Mononuclear cell (primary cell): ENCODE measurements around the gene CANT1. TPM values are rescaled to one million over a fixed set of nuclear protein-coding genes. Genes with fewer than 3 reads are reported as not detected.
"Not testable (repeated sequence)": the region's sequence is repeated elsewhere in the genome, so short reads cannot be mapped to it uniquely, and the experiment has no call there.

ENCODE experiments used
- H3K27me3 ChIP-seq: 2 replicates; pipeline ENCODE4 v1.6.0; 2011; ENCODE audit warnings: low read length, control low read depth; ENCODE audit not compliant: insufficient read depth
- H3K4me1 ChIP-seq: 2 replicates; pipeline ENCODE4 v1.5.1; 2011; ENCODE audit warnings: mild to moderate bottlenecking, low read length, control low read depth; ENCODE audit not compliant: insufficient read depth
- H3K4me3 ChIP-seq: 2 replicates; pipeline ENCODE4 v1.5.1; 2011; ENCODE audit warnings: mild to moderate bottlenecking, low read length, moderate library complexity
- H3K9me3 ChIP-seq: 2 replicates; pipeline ENCODE4 v1.5.1; 2011; ENCODE audit warnings: low read depth, mild to moderate bottlenecking, control low read depth, low read length
- total RNA-seq: library from RNA; depleted of rRNA; stranded (reverse); fragments of >200 nt; gene quantifications from one replicate; pipeline ENCODE4 v1.2.3, GENCODE V29; 2012

CANT1 gene
- total RNA-seq, 1 donor: 28.1 TPM

DNA sequence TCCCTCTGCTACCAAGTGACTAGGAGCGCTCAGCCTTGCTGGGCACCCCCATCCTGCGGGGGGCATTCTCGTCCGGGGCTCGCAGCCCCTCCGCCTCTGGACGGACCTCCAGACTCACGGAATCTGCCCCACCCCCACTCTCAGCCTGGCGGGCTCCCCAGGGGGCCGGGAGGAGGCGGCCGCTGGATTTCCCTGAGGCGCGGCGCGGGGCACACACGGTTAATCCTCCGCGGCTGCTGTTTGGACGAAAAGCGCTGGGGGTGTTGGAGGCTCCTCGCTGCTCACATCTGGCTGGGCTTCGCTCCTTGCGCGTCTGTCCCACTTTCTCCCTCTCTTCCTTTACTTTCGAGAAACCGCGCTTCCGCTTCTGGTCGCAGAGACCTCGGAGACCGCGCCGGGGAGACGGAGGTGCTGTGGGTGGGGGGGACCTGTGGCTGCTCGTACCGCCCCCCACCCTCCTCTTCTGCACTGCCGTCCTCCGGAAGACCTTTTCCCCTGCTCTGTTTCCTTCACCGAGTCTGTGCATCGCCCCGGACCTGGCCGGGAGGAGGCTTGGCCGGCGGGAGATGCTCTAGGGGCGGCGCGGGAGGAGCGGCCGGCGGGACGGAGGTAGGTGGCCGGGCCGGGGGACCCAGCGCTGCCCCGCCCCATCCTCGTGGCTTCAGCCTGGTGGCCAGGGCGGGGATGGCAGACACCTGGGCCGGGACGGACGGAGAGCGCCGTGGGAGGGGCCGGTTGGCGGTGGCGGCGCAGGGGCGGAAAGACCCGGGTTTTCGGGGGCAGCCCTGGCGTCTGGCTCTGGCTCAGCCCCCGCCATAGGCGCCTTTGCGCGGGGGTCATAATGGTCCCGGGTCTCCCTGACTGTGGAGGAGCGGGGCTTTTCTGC, 14.6 kb upstream of the CANT1 start, which contains the start of gene C1QTNF1:
C1QTNF1 (plus strand) TSS at position 284 of the 886 bp plus-strand sequence. CDS start 19,800 bp downstream, outside the sequence.
- Histone ChIP-seq H3K9me3 (no peaks in the 10 kb centered on the region), H3K27me3 (peaks cover 49% of the 10 kb centered on the region), H3K4me3 (peak within 1 kb of the TSS; percentile 19), H3K4me1 (peaks cover 14% of the 10 kb centered on the region)

- Histone ChIP-seq H3K9me3 (no peaks in the 10 kb centered on the region), H3K27me3 (peaks cover 49% of the 10 kb centered on the region), H3K4me1 (peaks cover 14% of the 10 kb centered on the region), H3K4me3 (no peak overlapping the region)
These were observed 13.7 kb upstream of the CANT1 start for GRCh38 chr17:79023180-79023705.

- Histone ChIP-seq H3K27me3 (peaks cover 47% of the 10 kb centered on the region), H3K4me1 (peaks cover 14% of the 10 kb centered on the region), H3K4me3 (no peak overlapping the region), H3K9me3 (no peaks in the 10 kb centered on the region)
These were observed 13.0 kb upstream of the CANT1 start for GRCh38 chr17:79022507-79022991.

DNA sequence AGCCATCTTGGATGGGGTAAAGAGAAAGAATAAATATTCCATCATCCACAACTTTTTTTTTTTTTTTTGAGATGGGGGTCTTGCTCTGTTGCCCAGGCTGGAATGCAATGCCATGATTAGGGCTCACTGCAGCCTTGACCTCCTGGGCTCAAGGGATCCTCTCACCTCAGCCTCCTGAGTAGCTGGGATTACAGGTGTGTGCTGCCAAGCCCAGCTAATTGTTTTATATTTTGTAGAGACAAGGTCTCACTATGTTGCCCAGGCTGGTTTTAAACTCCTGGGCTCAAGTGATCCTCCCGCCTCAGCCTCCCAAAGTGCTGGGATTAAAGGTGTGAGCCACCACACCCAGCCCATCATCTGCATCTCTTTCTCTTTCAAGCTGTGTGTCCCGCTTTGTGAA, 12.4 kb upstream of the CANT1 start:
- not testable (repeated sequence) for H3K4me3 ChIP-seq, H3K9me3 ChIP-seq
- peaks cover 14% of the 10 kb centered on the region for H3K4me1 ChIP-seq
- peaks cover 45% of the 10 kb centered on the region for H3K27me3 ChIP-seq

DNA sequence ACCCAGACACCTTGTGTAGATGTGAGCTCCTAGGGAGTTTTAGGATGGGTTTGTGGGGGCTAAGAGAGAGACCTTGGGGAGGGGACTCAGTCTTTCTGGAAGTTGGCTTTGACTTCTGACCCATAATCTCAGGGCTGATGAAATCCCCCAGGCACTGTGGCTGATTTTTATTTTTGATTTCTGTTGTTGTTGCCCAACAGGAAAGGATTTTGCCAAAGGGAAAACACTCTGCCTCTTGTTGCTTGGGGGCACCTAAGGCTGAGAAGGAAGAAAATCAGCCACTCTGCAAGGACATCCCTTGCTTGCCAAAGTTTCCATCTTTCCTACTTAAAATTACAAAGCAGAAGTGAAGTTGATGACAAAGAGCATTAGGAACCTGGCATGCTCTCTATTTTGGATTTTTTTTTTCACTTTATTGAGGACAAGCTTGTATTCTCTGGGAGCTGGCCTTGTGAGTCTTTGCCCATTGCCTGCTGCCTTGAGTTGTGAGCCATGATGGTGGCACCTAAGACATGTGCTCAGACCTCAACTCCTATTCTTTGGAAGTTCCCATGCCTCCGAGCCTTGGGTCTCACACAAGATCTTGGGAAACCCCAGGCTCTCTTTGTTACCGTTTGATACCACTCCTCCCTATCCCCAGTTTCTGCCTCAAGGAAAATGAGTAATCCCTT, 11.2 kb upstream of the CANT1 start:
- H3K27me3 ChIP-seq: peaks cover 41% of the 10 kb centered on the region
- H3K4me1 ChIP-seq: peaks cover 14% of the 10 kb centered on the region
- H3K4me3 ChIP-seq: no peak overlapping the region
- H3K9me3 ChIP-seq: no peaks in the 10 kb centered on the region

DNA sequence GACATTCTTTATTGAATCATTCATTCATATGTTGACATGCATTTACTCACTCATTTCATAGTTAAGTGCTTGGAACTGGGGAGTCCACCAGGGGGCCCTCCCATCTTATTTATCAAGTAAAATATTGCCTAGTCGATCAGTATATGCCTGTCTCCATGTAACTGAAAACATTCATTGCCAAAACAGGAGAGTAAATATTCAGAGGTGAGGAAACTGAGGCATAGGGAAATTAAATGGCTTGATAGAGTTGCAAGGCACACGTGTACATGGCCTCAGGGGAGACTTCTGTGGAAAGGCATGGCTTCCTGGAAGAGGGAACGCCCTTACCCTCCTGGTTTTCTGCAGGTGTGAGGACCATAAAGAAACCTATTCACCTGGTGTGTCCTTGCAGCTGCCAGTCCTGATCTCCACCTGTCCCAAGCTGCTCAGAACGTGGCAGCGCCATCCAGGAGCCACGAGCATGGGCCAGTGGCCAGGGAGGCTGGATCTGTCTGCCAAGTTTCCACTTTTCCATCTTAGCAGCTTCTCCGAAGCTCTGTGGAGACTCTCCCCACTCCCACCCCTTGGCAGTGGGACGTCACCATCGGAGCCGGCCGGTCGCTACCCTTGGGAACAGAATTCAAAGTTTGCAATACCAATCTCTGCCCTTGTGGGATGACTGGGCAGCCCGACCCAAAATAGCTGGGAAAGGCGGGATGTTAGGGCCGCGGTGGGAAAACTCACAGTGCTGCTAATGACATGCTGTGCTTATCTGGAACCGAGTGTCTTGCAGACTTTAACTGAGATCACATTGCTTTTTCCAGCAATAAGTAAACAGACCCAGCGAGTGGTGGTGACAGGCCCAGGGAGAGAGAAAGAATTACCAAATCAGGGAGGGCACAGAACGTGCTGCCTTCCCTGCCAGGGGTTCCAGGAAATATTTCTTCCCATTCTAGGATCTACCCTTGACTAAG, 10.3 kb upstream of the CANT1 start:
- no peaks in the 10 kb centered on the region for H3K9me3 ChIP-seq

DNA sequence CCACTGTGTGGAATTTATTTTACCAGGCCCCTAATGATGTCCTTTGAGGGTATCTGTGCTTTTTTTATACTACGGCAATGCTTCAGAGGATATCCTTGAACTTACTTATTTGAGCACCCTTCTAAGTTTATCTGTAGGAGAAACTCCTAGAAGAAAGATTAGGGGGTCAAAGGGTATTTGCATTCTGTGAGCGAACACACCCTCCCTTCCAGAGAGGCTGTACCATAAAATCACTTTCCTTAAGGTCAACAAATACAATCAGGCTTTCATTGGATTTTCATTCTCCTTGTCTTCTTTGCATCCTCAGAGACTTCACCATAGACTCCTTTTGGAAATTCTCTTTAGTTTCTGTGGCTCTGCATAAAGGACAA, 9.7 kb upstream of the CANT1 start:
- Histone ChIP-seq H3K4me3 (no peak overlapping the region), H3K9me3 (no peaks in the 10 kb centered on the region), H3K27me3 (peaks cover 35% of the 10 kb centered on the region), H3K4me1 (peaks cover 6% of the 10 kb centered on the region)

More for the DNA sequence above, 10.3 kb upstream of the CANT1 start:
- peaks cover 13% of the 10 kb centered on the region for H3K4me1 ChIP-seq
- H3K27me3 ChIP-seq: peaks cover 37% of the 10 kb centered on the region
- H3K4me3 ChIP-seq: no peak overlapping the region

GRCh38 chr17:79018370-79018695, 8.8 kb upstream of the CANT1 start:
- Histone ChIP-seq H3K27me3 (peaks cover 26% of the 10 kb centered on the region), H3K4me1 (no peaks in the 10 kb centered on the region), H3K9me3 (no peaks in the 10 kb centered on the region), H3K4me3 (no peak overlapping the region)

DNA sequence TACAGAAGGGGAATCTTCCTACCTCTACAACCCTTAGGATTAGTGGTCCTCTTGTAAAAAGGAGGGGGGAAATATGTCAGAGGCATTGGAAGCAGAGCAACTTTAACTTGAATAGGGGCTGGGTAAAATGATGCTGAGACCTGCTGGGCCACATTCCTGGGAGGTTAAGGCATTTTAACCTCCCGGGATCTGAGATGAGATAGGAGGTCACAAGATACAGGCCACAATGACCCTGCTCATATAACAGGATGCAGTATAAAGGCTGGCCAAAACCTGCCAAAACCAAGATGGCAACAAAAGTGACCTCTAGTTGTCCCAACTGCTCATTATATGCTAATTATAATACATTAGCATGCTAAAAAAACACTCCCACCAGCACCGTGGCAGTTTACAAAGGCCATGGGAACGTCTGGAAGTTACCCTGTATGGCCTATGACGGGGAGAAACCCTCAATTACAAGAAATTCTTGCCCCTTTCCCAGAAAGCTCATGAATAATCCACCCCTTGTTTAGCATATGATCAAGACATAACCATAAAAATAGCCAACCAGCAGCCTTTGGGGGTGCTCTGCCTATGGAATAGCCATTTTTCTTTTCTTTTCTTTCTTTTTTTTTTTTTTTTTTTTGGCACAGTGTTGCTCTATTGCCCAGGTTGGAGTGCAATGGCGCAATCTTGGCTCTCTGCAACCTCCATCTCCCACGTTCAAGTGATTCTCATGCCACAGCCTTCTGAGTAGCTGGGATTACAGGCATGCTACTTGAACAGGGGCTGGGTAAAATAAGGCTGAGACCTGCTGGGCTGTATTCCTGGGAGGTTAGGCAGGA, 8.2 kb upstream of the CANT1 start:
- Histone ChIP-seq H3K4me1 (no peaks in the 10 kb centered on the region), H3K9me3 (no peaks in the 10 kb centered on the region)

GRCh38 chr17:79014158-79014758, 4.7 kb upstream of the CANT1 start:
- Histone ChIP-seq H3K4me3 (no peak overlapping the region), H3K27me3 (peaks cover 7% of the 10 kb centered on the region), H3K9me3 (no peaks in the 10 kb centered on the region), H3K4me1 (peaks cover 5% of the 10 kb centered on the region)

More for the DNA sequence above, 8.2 kb upstream of the CANT1 start:
- Histone ChIP-seq H3K27me3 (peaks cover 20% of the 10 kb centered on the region), H3K4me3 (no peak overlapping the region)

DNA sequence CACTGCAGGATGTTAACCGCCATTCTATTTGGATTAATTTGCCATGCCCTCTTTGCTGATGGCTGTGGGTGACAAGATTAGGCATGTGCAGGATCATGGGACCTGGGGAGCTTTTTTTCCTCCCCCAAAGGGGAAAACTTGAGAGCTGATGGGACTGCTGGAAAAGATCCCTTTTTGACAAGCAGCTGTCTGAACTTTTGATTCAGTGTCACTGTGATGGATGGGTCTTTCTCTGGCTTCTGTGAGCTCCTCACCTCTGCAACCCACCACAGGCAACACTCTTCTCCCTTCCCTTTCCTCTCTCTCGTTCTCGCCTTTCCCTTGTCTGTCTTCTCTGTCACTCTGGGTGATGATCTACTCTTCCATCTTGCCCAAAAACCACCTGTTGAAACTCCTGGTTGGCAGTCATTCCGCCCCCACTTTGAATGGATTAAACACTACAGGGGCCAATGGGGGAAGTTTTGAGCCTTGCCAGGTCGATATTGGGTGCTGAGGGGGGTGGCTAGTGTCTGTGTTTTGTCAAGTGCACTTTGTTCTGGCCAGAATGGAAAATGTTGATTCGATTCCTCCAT, 3.1 kb upstream of the CANT1 start:
- H3K4me1 ChIP-seq: peaks cover 21% of the 10 kb centered on the region
- H3K4me3 ChIP-seq: no peak overlapping the region
- H3K27me3 ChIP-seq: peaks cover 7% of the 10 kb centered on the region
- no peaks in the 10 kb centered on the region for H3K9me3 ChIP-seq

DNA sequence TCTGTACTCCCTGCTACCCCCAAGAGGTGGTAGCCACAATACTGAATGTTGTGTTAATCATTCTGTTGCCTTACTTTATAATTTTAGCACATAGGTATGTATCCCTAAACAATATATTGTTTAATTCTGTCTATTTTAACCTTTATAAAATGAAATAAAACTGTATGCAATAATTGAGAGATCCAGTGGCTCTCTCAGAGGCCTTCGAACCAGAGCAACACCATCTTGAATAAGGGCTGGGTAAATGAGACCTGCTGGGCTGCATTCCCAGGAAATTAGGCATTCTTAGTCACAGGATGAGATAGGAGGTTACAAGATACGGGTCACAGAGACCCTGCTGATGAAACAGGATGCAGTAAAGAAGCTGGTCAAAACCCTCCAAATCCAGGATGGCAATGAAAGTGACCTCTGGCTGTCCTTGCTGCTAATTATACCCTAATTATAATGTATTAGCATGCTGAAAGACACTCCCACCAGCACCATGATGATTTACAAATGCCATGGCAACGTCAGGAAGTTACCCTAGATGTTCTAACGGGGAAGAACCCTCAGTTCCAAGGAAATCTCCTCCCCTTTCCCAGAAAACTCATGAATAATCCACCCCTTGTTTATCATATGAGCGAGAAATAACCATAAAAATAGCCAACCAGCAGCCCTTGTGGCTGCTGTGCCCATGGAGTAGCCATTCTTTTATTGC, 2.0 kb upstream of the CANT1 start:
- no peaks in the 10 kb centered on the region for H3K9me3 ChIP-seq
- peaks cover 7% of the 10 kb centered on the region for H3K27me3 ChIP-seq
- H3K4me3 ChIP-seq: no peak overlapping the region
- peaks cover 31% of the 10 kb centered on the region for H3K4me1 ChIP-seq

DNA sequence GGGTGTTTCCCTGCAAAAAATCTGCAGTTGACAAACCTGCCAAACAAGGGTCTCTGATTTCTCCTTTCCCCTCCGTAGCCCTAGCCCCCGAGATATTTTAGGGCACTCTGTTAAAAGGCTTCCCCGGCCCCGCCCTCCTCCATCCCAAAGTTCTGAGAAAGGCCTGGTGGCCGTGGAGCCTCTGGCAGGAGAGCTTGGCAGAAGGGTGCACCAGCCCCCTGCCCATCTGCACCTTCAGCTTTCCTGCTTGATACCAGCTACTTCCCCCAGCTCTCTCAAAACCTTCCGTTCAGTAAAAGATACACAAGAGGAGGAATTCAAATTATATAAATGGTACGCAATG, 711 bp upstream of the CANT1 start:
- H3K4me3 ChIP-seq: peak overlapping the region; percentile 88
- H3K4me1 ChIP-seq: peaks cover 44% of the 10 kb centered on the region
- H3K27me3 ChIP-seq: peaks cover 7% of the 10 kb centered on the region
- H3K9me3 ChIP-seq: no peaks in the 10 kb centered on the region
